GM18907 (cell line): ENCODE data around the gene NCL.
"Not testable (repeated sequence)": the region's sequence is repeated elsewhere in the genome, so short reads cannot be mapped to it uniquely, and the experiment has no call there.

Experiments
- ATAC-seq: cut with Tn5 transposase; IDR thresholded peaks from one replicate; pipeline ENCODE4 v1.9.1; 2021; ENCODE audit warnings: mild to moderate bottlenecking, moderate library complexity; ENCODE audit not compliant: unreplicated experiment

The NCL gene

DNA sequence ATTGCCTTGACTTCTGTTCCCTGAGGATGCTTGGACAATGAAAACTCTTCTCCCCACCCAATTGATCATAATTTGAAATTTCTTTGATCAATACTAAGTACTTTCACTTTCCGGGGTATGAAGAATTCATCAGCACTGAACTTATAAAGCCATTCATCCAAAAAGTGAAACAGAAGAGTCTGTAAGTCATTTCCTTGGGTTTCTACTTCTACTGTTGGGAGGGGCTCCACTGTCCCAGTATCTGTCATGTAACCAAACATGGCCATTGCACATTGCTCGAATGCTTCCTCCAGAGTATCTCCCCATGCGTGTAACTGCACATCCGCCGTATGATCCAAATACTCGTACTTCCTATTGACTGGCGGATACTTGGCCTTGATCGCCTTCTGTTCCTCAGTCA is 30.3 kb downstream of the NCL start:
- ATAC-seq = no peak

DNA sequence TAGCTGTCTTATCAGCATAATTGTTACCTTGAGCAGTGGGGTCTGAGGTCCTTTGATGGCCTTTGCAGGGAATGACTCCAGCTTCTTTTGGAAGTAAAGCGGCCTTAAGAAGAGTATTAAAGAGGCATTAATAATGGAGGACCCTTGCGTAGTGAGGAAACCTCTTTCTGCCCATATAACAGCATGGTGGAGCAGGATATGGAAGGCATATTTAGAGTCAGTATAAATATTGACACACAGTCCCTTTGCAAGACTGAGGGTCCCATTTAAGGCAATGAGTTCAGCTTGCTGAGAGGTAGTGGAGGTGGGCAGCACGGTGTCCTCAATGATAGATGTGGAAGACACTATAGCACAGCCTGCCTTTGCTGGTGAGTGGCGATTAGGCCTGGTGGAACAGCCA is 32.7 kb downstream of the NCL start:
- no peak for ATAC-seq

GRCh38 chr2:231430437-231430836 is 33.8 kb downstream of the NCL start:
- not testable (repeated sequence) for ATAC-seq

GRCh38 chr2:231429901-231430300 is 34.4 kb downstream of the NCL start:
- ATAC-seq = no peak

- ATAC-seq = no peak
Observed at GRCh38 chr2:231429152-231429551, 35.1 kb downstream of the NCL start.

DNA sequence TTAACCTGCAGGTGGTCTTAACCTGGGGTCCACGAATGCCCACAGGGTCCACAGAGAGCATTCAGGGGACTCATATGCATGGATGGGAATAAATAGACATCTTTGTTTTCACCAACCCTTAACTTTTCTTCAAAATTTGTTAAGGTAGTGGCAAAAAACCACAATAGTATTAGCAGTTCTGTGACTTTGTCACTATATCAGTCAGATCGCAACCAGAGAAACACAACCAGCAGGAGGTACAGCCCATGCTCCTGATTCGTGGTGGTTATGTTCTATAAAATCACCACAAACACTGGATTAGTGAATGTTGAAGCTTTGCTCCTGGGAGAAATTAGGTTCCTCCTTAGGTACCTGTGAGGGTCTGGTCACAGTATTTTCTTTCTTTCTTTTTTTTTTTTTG is 37.2 kb downstream of the NCL start:
- ATAC-seq = no peak

GRCh38 chr2:231425811-231426703 is 38.2 kb downstream of the NCL start:
- no peak for ATAC-seq

DNA sequence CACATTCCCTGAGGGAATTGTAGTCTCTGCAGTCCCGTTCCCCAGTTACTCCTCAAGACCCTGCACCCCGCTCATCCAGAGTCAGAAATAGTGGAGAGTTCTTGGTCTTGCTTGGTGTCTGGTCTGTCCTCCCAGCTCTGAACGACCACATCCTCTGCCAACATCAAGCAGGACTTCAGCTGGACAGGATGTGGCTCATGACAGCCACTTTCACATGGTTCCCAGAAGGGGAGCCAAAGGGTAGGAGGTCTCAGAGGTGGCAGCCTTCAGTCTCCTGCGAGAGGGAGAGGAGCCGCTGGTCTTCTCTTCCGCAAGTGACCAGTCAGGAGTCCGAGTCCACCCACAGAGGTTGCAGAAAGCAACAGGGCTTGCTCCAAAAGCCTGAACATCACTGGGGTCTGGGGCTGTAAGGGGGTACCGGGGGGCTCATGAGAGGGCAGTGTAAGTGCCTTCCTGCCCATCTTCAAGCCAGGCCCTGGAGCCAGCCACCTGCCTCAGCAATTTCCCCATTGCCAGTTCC is 38.9 kb downstream of the NCL start:
- ATAC-seq = no peak

GRCh38 chr2:231423176-231423575 is 41.1 kb downstream of the NCL start:
- no peak for ATAC-seq

DNA sequence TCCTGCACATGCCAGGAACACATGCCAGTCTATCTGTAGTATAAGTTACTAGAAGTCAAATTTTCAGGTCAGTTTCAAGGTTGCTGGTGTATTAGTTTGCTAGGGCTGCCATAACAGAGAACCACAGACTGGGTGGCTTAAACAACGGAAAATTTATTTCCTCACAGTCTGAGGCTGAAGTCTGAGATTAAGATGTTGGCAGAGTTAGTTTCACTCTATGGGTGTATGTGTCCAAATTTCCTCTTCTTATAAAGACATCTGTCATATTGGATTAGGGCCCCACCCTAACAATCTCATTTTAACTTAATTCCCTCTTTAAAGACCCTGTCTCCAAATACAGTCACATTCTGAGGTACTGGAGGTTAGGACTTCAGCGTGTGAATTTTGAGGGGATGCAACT is 42.2 kb downstream of the NCL start:
- ATAC-seq = no peak

DNA sequence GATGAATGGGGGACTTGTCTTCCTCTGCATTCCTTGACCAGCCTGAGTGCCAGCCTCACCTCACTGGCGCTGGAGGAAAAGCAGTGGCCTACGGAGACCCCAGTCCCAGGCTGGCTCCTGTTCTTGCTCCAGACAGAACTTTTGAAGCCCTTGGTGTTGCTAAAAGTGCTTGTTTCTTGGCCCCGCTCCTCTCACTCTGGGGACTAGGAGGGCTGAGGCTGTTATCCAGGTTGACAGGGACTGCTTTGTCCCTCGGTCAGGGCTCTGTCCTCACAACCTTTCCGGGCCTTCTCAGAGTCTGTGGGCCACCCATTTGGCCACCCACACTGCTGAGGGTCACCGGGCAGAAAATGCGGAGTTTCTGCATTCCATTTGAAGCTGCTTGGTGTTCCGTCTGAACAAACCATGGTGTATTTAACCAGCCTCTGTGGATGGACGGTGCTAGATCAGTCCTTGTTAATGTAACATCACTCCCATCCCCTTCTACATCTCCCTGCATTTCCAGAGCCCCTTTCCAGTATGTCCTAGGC is 43.2 kb downstream of the NCL start:
- ATAC-seq = no peak

GRCh38 chr2:231418820-231419640 is 45.3 kb downstream of the NCL start:
- no peak for ATAC-seq

DNA sequence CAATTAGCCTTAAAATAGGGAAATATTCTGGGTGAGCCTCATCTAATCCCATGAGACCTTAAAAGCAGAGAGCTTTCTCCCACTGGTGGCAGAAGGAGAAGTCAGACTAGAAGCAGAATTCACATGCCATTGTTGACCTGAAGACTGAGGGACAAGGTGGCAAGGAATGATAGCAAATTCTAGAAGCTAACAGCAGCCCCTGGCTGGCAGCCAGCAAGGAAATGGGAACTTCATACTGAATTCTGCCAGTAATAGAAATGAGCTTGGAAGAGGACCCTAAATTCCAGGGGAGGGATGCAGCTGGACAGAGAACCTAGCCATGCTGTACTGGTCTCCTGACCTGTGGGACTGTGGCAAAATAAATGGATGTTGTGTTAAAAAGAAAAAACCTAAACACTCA is 49.3 kb downstream of the NCL start:
- no peak for ATAC-seq

GRCh38 chr2:231413921-231414476 is 50.3 kb downstream of the NCL start:
- no peak for ATAC-seq

DNA sequence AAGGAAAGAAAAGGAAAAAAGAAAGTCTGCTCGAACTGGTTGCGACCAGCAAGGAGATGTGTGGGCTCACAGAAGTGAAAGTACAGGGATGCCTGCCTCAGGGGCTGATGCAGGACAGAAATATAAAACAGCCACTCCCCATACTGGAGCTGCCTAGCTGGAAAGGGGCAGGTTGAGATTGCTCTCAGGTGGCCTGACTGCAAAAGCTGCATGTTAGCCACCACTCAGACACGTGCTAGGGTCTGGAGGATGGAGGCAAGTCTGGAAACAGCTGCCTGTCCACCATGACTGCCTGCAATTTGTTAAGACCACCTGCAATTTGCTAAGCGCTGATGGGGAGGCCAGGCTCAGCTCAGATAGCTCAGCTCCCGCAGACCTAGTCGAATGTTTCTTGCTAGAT is 50.8 kb downstream of the NCL start:
- ATAC-seq = no peak

- ATAC-seq = no peak
Observed at GRCh38 chr2:231412618-231412963, 51.7 kb downstream of the NCL start.

- peak; percentile 99 for ATAC-seq
Observed at GRCh38 chr2:231411831-231412617, 52.3 kb downstream of the NCL start.

- no peak for ATAC-seq
Observed at GRCh38 chr2:231411237-231411636, 53.0 kb downstream of the NCL start.

GRCh38 chr2:231410293-231411004 is 53.8 kb downstream of the NCL start:
- ATAC-seq = no peak

GRCh38 chr2:231409776-231410175 is 54.5 kb downstream of the NCL start:
- no peak for ATAC-seq
